Embryonic facial prominence (tissue), 1 donor: ENCODE results near the gene OR2B3.
"Not testable (repeated sequence)": the region's sequence is repeated elsewhere in the genome, so short reads cannot be mapped to it uniquely, and the experiment has no call there.

Experiments
- DNase-seq: peaks from one replicate; pipeline ENCODE4 v3.0.0-alpha.2; 2016; ENCODE audit errors: extremely low spot score

OR2B3 gene, protein sequence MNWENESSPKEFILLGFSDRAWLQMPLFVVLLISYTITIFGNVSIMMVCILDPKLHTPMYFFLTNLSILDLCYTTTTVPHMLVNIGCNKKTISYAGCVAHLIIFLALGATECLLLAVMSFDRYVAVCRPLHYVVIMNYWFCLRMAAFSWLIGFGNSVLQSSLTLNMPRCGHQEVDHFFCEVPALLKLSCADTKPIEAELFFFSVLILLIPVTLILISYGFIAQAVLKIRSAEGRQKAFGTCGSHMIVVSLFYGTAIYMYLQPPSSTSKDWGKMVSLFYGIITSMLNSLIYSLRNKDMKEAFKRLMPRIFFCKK

DNA sequence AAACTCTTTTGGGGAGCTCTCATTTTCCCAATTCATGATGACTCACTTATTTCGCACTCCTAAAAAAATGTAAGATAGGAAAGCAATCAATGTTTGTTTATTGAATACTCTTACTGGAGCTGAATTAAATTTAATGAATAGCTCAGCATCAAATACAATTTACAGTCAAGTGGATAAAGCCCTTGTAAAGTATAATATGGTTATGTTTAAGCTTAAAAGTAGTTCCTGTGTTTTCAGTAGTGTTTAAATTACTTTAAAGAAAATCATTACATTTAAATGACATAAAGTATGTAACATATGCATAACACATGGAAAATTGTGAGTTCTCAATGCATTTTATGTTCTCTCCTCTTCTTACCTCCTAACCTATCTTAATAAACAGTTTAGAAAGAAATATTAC is at the start of gene OR2B3:
TSS of gene OR2B3 (minus strand) at position 101 of the 400 bp plus-strand sequence. CDS start at position 36, 65 bp downstream.
- no peak for DNase-seq

DNA sequence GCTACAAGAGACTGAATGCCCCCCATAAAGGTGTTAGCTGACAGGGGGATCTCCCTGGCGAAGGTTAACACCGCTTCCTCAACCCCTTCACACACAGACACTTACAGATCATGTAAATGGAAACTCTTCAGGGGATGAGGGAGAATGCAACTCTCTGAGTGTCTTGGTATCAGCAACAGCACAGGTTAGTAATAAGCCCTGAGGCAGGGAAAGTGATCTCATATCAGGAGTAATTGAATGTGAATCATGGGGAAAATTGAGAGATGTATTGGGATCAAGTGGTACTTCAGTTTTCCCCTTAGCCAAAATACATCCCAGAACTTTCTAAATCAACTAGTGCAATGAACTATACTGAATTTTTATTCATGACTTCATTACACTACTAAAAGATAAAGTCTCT is 44.6 kb upstream of the OR2B3 start:
- no peak for DNase-seq

DNA sequence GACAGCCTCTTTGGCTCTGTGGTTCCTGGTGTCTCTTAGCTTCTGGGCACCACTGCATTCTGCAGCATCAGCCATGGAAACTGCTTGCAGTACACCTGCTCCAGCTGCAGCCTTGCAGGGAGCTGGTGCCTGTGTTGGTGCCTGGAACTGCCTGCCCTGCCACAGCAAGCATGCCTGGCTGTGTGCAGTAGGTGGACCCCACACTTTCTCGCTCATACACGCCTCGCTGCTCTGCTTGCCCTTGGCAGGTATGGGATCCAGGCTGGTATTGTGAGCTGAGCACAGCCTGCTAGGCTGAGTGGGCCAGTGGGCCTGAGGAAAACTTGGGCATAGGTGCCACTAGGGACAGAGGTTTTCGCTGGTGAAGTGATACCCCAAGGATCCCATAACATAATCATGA is 43.5 kb upstream of the OR2B3 start:
- no peak for DNase-seq

DNA sequence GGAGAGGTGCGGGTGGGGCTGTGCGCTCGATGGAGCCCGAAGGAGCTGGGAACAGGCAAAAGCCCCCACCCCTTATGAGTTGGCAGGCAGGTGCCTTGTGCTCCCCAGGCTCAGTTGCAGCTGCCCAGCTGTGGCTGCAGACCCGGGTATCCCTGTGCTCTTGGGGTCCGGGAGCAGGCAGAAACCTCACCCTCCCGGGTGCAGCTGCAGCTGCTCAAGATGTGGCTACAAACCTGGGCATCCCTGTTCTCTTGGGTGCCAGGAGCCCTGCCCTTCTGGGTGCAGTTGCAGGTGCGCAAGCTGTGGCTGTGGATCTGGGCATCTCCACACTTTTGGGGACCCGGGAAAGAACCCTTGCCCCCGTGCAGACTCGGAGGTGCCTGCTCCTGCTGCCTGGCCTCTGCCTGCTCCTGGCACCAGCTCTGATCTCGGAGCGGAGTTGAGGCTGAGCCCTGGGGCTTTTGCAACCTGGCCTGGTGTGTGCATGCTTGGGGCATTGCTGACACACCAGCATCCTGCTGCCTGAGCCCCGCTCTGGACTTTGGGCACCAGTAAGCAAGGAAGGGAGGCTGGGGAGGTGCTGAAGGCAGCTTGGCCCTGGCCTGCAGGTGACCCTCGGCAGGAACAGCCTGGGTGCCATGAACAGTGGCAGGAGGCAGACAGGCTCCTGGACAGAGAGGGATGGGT is 42.4 kb upstream of the OR2B3 start:
- no peak for DNase-seq

DNA sequence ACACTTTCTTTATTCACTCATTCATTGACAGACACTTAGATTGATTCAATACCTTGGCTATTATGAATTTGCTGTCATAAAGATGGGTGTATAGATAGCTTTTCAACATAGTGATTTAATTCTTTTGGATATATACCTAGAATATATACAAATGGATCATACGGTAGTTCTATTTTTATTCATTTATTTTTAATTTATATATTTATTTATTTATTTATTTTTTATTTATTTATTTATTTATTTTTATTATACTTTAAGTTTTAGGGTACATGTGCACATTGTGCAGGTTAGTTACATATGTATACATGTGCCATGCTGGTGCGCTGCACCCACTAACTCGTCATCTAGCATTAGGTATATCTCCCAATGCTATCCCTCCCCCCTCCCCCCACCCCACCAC is 27.9 kb upstream of the OR2B3 start:
- DNase-seq = not testable (repeated sequence)

DNA sequence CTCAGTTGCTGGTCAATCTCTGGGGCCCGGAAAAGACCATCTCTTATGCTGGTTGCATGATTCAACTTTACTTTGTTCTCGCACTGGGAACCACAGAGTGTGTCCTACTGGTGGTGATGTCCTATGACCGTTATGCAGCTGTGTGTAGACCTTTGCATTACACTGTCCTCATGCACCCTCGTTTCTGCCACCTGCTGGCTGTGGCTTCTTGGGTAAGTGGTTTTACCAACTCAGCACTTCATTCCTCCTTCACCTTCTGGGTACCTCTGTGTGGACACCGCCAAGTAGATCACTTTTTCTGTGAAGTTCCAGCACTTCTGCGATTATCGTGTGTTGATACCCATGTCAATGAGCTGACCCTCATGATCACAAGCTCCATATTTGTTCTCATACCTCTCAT is 25.0 kb upstream of the OR2B3 start:
- DNase-seq = no peak

DNA sequence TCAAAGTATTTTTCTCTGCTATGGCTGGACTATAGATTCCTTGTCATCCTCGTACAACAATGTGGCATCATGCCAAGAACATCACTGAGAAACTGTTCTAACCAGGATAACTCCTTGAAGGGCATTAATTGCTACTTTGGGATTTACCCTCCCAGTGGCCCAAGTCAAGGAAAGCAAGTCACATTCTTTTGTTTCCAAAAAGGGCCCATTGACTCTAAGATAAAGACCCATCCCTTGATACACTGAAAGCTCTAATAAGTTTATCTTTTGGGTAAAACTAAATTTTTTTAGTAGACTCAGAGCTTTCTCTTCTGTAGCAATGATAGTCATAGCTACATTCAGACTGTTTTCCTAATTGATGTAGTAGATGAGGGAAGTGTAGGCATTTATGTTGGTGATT is 20.6 kb upstream of the OR2B3 start, which contains the start of gene OR2J3:
TSS of gene OR2J3 (plus strand) at position 301 of the 400 bp plus-strand sequence. CDS start 3,833 bp downstream, outside the sequence.
- DNase-seq = no peak

DNA sequence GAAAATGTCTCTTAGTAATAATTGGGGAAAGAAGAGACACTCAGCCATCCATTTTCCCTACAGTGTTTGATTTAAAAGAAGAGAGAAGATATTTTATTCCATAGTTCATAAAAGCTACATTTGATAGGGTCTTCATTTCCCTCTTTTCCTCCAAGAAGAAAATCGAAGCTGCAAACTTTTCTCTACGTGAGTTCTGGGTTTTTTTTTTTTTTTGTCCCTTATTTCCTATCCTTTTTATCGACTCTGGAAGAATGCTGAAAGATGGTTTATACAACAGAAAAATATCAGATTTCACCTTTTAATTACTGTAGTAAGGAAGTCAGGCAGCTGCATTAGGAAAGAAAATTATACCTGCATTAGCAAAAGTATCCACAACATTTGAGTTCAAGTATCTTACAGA is 12.1 kb upstream of the OR2B3 start, which contains the start of gene OR2J1:
TSS of gene OR2J1 (plus strand) at position 301 of the 400 bp plus-strand sequence. CDS start 1,453 bp downstream, outside the sequence.
- DNase-seq = no peak

DNA sequence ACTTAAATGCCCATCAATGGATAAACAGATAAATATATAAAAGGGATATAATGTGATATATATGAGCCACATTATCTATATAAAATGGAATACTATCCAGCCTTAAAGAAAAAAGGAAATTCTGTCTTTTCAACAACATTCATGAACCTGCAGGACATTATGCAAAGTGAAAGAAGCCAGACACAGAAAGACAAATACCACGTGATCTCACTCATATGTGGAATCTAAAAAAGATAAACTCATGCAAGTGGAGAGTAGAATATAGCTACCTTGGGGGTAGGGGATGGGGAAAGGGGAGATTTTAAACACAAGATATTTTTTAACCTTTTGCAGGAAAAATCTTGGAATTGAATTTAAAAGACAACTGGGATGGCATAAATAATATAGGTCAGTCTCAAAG is 10.7 kb upstream of the OR2B3 start:
- DNase-seq = no peak

DNA sequence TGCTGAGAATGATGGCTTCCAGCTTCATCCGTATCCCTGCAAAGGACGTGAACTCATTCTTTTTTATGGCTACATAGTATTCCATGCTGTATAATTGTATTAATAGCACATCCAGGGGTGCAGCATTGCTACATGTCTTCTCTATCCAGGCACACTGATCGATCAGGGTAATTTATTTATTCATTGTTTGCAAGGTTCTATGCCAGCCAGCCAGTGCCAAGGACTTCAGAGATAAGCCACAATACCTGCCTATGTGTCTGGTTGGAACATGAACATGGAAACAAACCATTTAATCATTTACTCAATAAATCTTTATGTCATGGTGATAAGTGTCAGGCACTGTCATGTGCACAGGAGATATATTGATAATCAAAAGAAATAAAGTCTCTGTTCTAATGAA is 5.8 kb upstream of the OR2B3 start:
- DNase-seq = no peak

DNA sequence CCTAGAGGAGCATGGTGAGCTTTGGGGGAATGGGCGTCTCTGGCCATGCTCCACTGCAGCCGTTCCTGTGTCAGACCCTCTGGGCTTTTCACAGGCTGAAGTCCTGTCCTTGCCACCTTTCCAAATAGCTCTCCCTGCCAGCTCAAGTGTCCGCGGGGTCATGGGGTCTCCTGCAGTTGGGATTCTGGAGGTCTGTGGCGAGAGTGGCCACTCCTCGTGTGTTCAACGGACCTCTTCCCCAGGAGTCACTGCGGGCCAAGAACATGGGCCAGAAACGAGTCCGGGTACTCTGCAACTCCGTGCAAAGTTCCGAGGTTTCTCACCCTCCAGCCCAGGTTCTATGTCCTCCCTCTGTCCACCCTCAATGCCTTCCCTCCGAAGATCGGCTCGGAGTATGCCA is 4.7 kb downstream of the OR2B3 start:
- no peak for DNase-seq

DNA sequence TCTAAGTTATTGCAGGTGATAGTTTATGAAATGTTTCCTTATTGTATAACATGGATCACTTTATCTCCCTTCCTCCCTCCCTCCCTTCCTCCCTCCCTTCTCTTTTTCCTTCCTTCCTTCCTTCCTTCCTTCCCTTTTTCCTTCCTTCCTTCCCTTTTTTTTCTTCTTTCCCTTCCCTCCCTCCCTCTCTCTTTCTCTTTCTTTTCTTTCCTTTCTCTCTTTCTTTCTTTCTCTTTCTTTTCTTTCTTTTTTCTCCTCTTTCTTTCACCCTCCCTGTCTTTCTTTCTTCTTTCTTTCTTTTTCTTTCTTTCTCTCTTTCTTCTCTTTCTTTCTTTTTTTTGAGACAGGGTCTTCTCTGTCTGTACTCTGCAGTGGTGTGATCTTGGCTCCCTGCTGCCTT is 5.8 kb downstream of the OR2B3 start:
- no peak for DNase-seq

DNA sequence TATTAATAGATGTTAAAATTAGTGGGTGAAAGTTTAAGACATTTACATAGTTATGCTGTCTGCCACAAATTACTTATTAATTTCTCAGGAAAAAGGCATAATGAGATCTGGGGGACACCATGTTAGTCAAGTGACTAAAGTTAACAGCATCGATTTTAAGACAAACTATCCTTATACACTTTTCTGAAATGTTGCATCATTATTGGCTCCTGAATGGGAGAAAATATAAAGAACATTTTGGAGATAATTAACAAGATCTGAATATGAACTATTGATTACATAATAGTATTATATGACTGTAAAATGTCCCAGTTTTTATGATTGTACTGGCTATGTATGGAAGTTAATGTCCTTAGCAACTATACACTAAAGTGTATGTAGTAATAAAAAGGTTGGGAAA is 7.9 kb downstream of the OR2B3 start:
- DNase-seq = no peak

DNA sequence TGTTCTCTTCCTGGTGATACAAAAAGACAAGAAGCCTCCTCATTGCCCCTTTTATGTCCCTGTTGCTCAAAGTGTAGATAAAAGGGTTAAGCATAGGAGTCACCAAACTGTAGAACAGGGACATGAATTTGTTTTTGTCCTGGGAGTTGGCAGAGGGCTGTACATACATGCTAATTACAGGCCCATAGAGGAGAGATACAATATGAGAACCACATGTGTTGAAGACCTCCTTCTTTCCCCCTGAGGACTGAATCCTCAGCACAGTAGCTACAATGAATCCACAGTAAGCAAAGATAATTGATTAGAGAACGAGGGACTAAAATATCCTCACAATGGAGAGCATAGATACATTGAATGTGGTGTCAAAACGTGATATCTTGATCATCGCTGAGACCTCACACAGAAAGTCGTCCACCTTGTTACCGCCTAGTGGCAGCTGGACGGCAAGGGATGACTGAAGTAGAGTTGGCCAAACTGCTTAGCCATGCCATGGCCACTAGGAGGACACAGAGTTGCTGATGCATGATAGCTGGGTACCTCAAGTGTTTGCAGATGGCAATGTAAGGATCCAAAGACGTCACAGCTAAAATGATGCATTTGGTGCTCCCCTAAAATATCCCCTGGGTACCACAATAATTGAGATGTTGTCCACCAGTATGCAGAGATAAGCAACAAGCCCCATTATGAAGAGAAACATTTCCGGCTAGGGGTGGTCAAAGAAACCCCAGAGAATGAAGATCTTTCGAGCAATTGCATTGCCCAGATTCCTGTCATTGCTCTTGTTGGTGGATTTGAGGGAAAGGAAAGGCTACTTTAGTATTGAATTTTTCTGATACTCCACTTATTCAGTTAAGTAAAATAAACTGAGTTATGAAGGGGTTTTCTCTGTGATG is 15.0 kb downstream of the OR2B3 start:
- no peak for DNase-seq

DNA sequence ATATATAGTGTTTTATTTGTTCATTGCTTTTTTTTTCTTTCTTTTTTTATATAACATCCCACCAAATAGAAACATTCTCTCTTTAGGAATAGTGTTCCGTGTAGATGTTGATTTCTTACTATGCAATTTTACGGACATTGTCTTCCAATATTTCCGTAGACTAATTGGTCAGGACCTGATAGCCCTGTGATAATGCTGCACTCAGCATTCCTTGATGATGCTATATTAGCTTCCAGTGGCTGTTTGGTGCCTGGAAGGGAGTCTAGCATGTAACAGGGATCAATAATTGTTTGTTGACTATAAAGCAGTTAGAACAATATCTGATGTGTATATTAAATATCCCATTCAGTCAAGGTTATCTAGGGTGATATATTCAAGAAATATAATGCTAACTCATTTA is 35.4 kb downstream of the OR2B3 start:
- no peak for DNase-seq

DNA sequence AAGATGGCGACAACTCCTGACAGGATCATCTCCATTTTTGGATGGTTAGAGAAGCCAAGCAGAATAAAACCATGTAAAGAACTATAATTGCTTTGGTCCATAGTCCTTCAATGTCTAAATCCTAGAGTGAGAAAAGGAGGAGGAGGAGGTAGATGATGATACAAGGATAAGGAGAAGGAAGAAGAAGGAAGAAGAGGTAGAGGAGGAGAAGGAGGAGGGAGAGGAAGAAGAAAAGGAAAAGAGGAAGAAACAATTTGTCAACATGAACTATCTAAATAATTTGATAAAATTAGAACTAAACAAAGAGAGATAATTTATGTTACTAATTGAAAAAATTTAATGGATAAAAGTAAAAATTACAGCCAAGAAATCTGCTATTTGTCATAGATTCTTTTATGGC is 42.0 kb downstream of the OR2B3 start, which contains the start of gene OR2W1:
TSS of gene OR2W1 (minus strand) at position 101 of the 400 bp plus-strand sequence. CDS start at position 101, 0 bp downstream.
- DNase-seq = no peak
